Measurements from ENCODE around the gene SGPL1. TPM values are rescaled to one million over a fixed set of nuclear protein-coding genes. Genes with fewer than 3 reads are reported as not detected.
A peak's percentile ranks its signal among the peaks of the same experiment; 100 is the strongest.

SGPL1 gene
- total RNA-seq, 1 experiment from 2014 or later = 22.5 TPM

DNA sequence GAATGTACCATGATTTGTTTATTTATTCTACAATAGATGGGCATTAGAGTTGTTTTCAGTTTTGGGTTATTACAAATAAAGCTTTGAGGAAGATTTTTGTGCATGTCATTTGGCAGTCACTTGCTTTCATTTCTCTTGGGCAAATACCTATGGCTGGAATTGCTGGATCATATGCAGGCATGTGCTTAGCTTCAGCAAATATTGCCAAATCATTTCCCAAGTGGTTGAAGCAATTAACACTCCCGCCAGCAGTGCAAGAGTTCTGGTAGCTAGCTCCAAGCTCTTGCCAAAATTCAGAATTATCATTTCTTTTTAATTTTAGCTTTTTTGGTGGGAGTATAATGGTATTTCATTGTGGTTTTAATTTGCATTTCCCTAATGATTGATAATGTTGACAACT, 105.5 kb downstream of the SGPL1 start:
- DNase-seq (ENCODE audit: low read depth) = no peak

DNA sequence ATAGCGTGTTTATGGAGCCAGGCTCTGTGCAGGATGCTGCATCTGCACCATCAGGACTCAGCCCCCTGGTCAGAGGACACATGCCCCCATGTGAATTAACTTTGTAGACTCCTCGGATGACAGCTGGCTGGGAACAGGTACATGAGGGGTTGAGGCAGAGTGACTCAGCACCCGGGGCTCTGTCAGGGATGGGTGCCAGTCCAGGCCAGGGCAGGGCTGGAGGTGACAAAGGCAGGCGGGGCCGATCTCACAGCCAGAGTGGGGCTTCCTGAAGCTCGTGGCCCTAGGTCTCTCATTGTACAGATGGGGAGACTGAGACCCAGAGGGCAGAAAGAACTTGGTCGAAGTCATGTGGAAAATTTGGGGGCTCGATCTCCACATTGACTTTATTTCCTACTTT, 107.9 kb downstream of the SGPL1 start:
- no peak for DNase-seq (ENCODE audit: low read depth)

DNA sequence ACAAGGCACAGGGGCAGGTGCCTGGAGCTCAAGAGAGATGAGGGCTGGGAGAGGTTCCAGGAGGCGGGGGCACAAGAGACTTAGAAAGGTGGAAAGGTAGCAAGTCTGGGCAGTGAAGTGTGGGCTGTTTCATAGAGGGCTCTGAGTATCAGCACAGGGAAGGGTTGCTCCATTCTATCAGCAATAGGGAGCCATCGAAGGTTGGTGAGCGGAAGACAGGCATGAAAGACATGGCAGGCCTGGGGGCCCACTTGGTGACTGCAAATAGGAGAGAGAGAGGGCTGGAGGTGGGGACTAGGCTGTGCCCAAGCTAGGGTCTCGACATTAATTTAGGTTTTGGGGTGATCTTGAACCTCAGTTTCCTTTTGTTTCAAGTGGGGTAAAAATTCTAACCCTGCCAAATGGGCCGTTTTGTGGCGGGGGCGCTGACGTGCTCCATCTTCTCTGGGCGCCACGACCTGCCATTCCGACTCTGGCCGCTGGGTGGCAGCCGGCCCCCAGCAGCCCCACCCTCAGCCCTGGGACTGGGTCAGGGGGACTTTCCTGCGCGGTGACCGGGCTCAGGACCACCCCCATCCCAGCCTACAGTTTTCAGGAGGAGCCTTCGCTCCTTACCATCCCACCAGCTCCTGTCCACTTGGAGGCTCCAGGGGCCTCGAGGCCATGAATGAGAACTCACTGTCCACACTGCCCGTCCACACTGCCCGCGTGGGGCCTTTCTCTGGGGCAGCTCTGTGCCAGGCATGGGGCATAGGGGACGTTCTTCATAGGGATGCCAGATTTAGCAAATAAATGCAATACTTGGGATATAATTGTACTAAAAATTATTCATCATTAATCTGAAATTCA, 109.9 kb downstream of the SGPL1 start:
- peak; percentile 39 for DNase-seq (ENCODE audit: low read depth)

DNA sequence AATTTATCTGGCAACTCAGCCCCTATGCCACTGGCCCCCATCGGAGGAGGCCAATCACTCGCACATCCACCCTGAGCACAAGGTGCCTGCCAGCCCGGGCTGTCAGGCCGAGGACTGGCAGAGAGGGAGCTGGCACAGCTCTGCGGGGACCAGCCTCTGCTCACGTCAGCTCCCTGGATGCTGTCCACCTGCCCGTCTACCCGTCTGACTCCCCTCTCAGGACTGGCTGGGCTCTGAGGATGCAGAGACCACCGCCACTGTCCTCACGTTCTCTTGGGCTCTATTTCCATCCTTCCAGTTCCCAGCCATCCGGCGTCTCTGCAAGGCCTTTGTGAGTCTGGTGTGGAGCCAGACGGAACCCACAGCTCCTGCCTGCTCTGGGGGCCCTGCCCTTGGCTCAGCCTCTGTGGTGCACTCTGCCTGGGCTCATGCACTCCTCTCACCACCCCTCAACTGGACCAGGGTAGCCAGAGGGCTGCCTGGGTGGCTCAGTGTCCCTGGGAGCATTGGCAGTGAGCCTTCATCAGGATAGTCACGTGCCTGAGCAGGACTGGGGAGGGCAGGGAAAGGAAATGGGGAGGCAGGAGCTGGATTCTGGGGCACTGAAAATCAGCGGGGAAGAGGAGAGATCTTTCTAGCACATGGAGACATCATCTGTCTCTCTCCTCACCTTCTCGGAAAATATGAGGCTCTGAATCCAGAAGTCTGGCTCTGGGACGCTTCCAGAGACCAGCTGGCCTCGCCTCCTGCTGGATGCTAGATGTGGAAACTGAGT, 110.7 kb downstream of the SGPL1 start:
- DNase-seq (ENCODE audit: low read depth) = no peak

DNA sequence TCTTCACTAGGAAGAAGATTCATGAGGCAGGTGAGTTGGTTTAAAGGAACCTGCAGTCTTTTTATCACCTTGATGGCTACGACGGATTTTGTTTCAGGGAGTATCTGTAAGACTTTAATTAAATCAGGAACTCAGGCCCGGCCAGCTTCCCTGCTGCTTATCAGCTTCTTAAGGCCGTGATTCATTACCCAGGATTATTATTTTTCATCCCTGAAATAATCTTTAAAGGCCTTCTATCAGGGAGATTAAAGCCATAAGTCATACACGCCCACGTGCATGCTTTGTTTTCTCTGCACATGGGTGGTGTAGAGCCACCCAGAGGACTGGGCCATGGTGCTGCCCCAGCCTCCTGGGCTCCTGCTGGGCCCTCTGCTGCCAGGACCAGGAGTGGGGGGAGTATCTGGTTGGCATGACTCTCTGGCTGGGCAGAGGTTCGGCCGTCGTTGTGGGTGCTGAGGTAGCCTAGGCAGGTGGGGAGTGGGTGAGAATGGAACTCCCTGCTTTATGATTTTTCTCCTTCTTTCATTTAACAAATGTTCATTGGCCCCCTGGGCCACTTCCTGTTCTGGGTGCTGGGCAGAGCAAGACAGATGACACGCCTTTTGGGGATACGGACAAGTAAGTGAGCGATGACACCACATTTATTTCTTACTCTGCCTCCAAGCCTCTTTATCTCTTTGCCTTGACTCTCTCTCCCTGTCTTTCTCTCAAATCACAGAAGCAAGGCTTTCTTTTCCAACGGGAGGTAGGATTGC, 111.6 kb downstream of the SGPL1 start:
- peak; percentile 13 for DNase-seq (ENCODE audit: low read depth)

DNA sequence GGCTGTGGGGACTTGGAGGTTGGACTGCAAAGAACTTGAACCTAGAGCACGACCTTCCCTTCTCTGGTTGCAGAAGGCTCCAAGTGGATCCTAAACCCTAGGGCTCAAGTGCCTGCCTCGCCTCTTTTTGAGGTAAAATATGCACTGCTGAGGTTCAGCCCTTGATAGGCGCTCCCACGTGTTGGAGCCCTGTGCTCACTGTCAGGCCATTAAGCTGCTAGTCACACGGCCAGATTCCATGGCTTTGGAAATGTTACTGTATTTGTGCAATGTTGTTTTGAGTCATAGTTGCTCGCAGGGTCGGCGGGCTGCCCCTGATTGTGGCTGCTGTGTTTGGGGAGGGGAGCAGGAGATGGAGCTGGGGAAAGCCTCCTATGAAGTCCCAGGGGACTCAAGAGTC, 112.4 kb downstream of the SGPL1 start:
- no peak for DNase-seq (ENCODE audit: low read depth)

DNA sequence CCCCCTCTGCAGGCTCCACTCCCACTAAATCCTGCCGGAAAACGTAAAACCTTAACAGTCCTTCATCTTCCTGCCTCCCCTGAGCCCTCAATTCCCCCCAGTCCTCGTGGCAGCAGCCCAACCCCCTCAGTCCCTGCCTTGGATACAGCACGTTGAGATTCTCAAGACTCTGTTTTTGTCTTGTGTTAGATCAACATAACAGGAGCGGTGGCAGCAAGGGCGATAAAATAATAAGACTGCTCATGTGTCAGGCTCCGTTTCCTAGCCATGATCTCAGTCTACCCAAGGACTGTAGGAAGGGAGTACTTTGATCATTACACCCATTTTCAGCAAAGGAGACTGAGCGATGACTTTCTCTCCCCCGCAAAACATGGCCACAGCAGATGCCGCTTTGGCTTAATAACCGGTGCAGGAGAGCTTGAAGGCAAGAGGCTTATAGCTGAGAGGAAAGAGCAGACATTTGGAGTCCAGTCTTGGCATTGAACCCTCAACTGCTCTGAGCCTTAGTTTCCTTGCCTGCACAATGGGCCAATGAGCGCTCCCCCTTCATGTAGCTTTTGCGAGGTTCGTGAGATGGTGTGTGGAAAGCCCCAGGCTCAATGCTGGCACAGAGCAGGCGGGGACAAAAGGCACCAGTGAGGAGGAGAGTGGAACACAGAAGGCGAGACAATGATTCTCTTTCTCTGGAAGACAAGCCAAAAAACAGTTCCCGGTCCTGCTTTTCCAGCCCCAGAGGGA, 114.7 kb downstream of the SGPL1 start:
- no peak for DNase-seq (ENCODE audit: low read depth)

Other genes starting within 250 kb of the SGPL1 start
- not detected in 2 replicates for gene PRF1, start 213.2 kb upstream of the SGPL1 start, total RNA-seq (2014; rRNA removed; shearing (Covaris generic))
- gene ADAMTS14, start 143.4 kb upstream of the SGPL1 start, total RNA-seq (2014; rRNA removed; shearing (Covaris generic)) = 0.06 TPM in 1 of 2 replicates, not detected in the other
- gene TBATA, start 30.6 kb upstream of the SGPL1 start, total RNA-seq (2014; rRNA removed; shearing (Covaris generic)) = not detected in 2 replicates
- 26.2 and 31.7 TPM in 2 replicates for gene PCBD1, start 72.6 kb downstream of the SGPL1 start, total RNA-seq (2014; rRNA removed; shearing (Covaris generic))

All from Daoy (cell line).